Ovary (tissue), 9 donors: ENCODE measurements around the gene AIG1. TPM values are rescaled to one million over a fixed set of nuclear protein-coding genes. Genes with fewer than 3 reads are reported as not detected.
"Not testable (repeated sequence)": the region's sequence is repeated elsewhere in the genome, so short reads cannot be mapped to it uniquely, and the experiment has no call there.

ENCODE experiments used
- DNase-seq, 5 donors: peaks; one replicate each; pipeline ENCODE4 v3.0.0-alpha.2; 2019 to 2020
- H3K27ac ChIP-seq, 2 donors: fragments of 200-600 bp; one replicate each; pipeline versions ENCODE4 v1.5.1 to v1.8.0; 2019 to 2022
- H3K27me3 ChIP-seq: fragments of 200-600 bp; one replicate; pipeline ENCODE4 v1.8.0; 2022
- H3K36me3 ChIP-seq: fragments of 200-600 bp; sonication (generic); one replicate; pipeline ENCODE4 v1.5.1; 2019
- H3K4me1 ChIP-seq: one replicate; pipeline ENCODE4 v1.8.1; 2013; ENCODE audit warnings: mild to moderate bottlenecking, moderate library complexity; ENCODE audit not compliant: insufficient read depth
- H3K4me3 ChIP-seq: fragments of 200-600 bp; sonication (generic); one replicate; pipeline ENCODE4 v1.5.1; 2017
- H3K9me3 ChIP-seq, 2 donors: fragments of 200-600 bp in 1 of 2; sonication (generic) in 1 of 2; one replicate each; pipeline versions ENCODE4 v1.5.1 to v1.8.1; 2013 to 2019; ENCODE audit warnings: mild to moderate bottlenecking in 1 of 2, moderate library complexity in 1 of 2
- EP300 ChIP-seq: sonication (generic); formaldehyde crosslinking; IDR thresholded peaks from one replicate; pipeline ENCODE4 v1.6.1; 2017; ENCODE audit warnings: antibody characterized with exemption
- POLR2A ChIP-seq: fragments of 450-650 bp; IDR thresholded peaks from one replicate; pipeline ENCODE4 v1.6.1; 2017; ENCODE audit warnings: antibody characterized with exemption, mild to moderate bottlenecking, moderate library complexity
- WGBS, 3 donors: extraction: QIAGEN DNeasy Blood & Tissue Kit in 1 of 3; methylation state at CpG; one replicate each; pipeline versions ENCODE4 v1.1.5 to v1.1.7; 2013 to 2017; 5-methylcytosine and 5-hydroxymethylcytosine counted together
- intact Hi-C, 4 donors: fragments of 100-400 bp; cut with DNase I; formaldehyde crosslinking; loops; one replicate each; pipeline versions ENCODE4 v1.11.0 to v1.15.1; 2022 to 2023
- polyA plus RNA-seq, 2 donors: library from polyadenylated mRNA; stranded (reverse); fragments of 200-250 nt in 1 of 2; fragments of 350-450 nt in 1 of 2; fragmentation: Illumina TruSeq in 1 of 2; extraction: RNeasy Lipid Tissue Mini Kit (QIAGEN cat#74804) in 1 of 2; gene quantifications; one replicate each; pipeline ENCODE4 v1.2.3, GENCODE V29; 2013 to 2014
- total RNA-seq, 7 donors: library from RNA; depleted of rRNA in 2 of 7; stranded (reverse); fragments of >200 nt in 2 of 7; fragmentation: NEBNext Ultra II Directional in 3 of 7; extraction: Animal tissue kit (Norgen Biotek cat#: 25700) in 3 of 7; gene quantifications; one replicate each; pipeline versions ENCODE4 v1.1.0 to v1.2.4, GENCODE V29; 2016 to 2023
- TF ChIP-seq, protein P1 (sequence below), 3 donors: fragments of 450-650 bp in 2 of 3; fragments of 200-600 bp in 1 of 3; IDR thresholded peaks; one replicate each; pipeline versions ENCODE4 v1.5.1 to v1.8.0; 2016 to 2022; ENCODE audit warnings: antibody characterized with exemption in 3 of 3, mild to moderate bottlenecking in 1 of 3
- donor health status: DM: no; HTN: no; CAD: no; lungs with moderate emphysema.
- donor health status: DM: no; HTN: no; CAD: no.
- donor health status: Bipolar disorder and iron deficiency.
- donor health status: DM: yes; HTN: yes; CAD: no.
- donor health status: DM: no; HTN: no; CAD: no.
- donor health status: DM: yes; HTN: yes; CAD: no.

The AIG1 gene
- total and polyA plus RNA-seq, 9 donors: 27.8 to 91.0 (median 37.3) TPM

GRCh38 chr6:143243786-143244185 lies 183.1 kb downstream of the AIG1 start:
- no peak overlapping the region for H3K4me3 ChIP-seq
- TF ChIP-seq EP300 (no peak), POLR2A (no peak)
- TF ChIP-seq, protein P1, sequence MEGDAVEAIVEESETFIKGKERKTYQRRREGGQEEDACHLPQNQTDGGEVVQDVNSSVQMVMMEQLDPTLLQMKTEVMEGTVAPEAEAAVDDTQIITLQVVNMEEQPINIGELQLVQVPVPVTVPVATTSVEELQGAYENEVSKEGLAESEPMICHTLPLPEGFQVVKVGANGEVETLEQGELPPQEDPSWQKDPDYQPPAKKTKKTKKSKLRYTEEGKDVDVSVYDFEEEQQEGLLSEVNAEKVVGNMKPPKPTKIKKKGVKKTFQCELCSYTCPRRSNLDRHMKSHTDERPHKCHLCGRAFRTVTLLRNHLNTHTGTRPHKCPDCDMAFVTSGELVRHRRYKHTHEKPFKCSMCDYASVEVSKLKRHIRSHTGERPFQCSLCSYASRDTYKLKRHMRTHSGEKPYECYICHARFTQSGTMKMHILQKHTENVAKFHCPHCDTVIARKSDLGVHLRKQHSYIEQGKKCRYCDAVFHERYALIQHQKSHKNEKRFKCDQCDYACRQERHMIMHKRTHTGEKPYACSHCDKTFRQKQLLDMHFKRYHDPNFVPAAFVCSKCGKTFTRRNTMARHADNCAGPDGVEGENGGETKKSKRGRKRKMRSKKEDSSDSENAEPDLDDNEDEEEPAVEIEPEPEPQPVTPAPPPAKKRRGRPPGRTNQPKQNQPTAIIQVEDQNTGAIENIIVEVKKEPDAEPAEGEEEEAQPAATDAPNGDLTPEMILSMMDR (IDR thresholded peaks at IDR 0.05): no peak
- H3K27ac ChIP-seq: no peak overlapping the region
- H3K9me3 ChIP-seq: no peaks in the 10 kb centered on the region
- DNase-seq: no peak
- H3K4me1 ChIP-seq: peaks cover 3% of the 10 kb centered on the region
- 96 to 100% (median 100%) methylated on average over 1 of the region's 1 CpG for WGBS, 3 donors
- H3K36me3 ChIP-seq: no peaks in the 10 kb centered on the region
- intact Hi-C loops: no loop called here
- no peaks in the 10 kb centered on the region for H3K27me3 ChIP-seq

GRCh38 chr6:143245656-143246055 lies 185.0 kb downstream of the AIG1 start:
- H3K4me3 ChIP-seq: no peak overlapping the region
- whole genome bisulfite sequencing, 3 donors: 81 to 87% (median 83%) methylated on average over 6 of the region's 6 CpGs
- intact Hi-C loops: no loop called here
- H3K4me1 ChIP-seq: peaks cover 3% of the 10 kb centered on the region
- H3K27me3 ChIP-seq: no peaks in the 10 kb centered on the region
- TF ChIP-seq POLR2A: no peak
- TF ChIP-seq, protein P1 (IDR thresholded peaks at IDR 0.05): no peak
- no peaks in the 10 kb centered on the region for H3K9me3 ChIP-seq
- no peak for DNase-seq
- no peak overlapping the region for H3K27ac ChIP-seq
- no peaks in the 10 kb centered on the region for H3K36me3 ChIP-seq

DNA sequence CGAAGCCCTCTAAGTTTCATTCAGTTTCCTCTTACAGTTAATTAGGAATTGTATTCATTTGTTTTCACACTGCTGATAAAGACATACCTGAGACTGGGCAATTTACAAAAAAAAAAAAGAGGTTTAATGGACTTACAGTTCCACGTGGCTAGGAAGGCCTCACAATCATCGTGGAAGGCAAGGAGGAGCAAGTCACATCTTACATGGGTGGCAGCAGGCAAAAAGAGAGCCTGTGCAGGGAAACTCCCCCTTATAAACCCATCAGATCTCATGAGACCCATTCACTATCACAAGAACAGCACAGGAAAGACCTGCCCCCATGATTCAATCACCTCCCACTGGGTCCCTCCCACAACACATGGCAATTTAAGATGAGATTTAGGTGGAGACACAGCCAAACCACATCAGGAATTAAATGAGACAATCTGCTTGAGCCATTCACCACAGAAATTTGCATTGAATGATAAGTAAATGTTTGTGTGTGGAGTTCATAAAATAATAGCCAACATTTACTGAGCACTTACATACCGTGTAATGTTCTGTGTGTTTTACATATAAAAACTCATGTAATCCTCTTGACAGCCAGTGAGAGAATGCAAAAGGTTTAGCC lies 185.6 kb downstream of the AIG1 start:
- H3K9me3 ChIP-seq, H3K27ac ChIP-seq, H3K4me3 ChIP-seq, H3K4me1 ChIP-seq, H3K27me3 ChIP-seq, H3K36me3 ChIP-seq, intact Hi-C loops, DNase-seq: not testable (repeated sequence)
- WGBS, 3 donors: 92 to 98% (median 94%) methylated on average over 4 of the region's 4 CpGs

DNA sequence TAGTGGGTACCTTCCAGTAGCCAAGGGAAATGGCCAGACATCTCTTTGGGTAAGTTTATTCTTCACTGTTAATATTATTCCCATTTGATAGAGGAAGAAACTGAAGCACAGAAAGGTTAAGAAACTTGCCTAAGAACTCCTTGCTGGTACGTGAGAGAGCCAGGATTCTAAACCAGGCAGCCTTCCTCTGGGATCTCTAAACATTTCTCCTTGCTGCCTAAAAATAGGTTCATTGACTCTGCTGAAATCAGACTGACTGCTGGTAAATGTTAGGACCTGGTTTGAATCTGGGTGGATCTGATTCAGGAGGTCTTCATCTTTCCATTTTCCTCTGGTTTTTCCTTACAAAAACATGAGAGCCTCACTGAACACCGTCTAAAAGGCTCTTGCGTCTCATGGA lies 186.9 kb downstream of the AIG1 start:
- no peaks in the 10 kb centered on the region for H3K36me3 ChIP-seq
- peaks cover 3% of the 10 kb centered on the region for H3K4me1 ChIP-seq
- 63 to 79% (median 64%) methylated on average over 3 of the region's 3 CpGs for WGBS, 3 donors
- TF ChIP-seq POLR2A: no peak
- TF ChIP-seq, protein P1 (IDR thresholded peaks at IDR 0.05): no peak
- no peak for DNase-seq
- intact Hi-C loops: loop anchor here in 1 of 4 donors (1.0 kb wide), 1 partner anchor 21 kb away; no protein-coding TSS in a partner anchor
- no peak overlapping the region for H3K4me3 ChIP-seq
- H3K9me3 ChIP-seq: no peaks in the 10 kb centered on the region
- no peak overlapping the region for H3K27ac ChIP-seq
- H3K27me3 ChIP-seq: no peaks in the 10 kb centered on the region

DNA sequence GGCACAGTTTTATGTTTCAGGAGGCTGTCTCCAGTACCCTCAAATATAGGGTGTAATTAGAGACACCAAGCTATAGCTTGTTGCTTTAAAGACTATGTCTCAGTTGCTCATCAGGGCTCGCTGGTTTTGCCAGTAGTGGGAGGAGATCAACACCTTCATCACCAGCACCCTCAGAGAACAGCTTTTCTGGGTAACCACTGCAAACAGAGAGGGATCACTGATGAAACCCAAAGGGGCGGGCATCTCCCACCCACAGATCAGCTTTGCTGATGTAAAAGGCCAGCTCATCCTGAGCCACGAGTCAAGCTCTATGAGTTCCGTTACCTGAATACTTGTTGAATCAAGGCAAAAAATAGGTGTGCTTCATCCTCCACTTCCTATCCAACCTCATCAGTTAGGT lies 187.7 kb downstream of the AIG1 start:
- Histone ChIP-seq H3K4me3 (no peak overlapping the region), H3K27me3 (no peaks in the 10 kb centered on the region), H3K36me3 (no peaks in the 10 kb centered on the region), H3K9me3 (no peaks in the 10 kb centered on the region), H3K27ac (no peak overlapping the region), H3K4me1 (peaks cover 1% of the 10 kb centered on the region)
- 92 to 95% (median 95%) methylated on average over 4 of the region's 4 CpGs for WGBS, 3 donors
- intact Hi-C loops: no loop called here
- TF ChIP-seq POLR2A (no peak), EP300 (no peak)
- TF ChIP-seq, protein P1 (IDR thresholded peaks at IDR 0.05): no peak
- no peak for DNase-seq
